GM12878 (cell line): ENCODE measurements around the gene LYRM4. TPM values are rescaled to one million over a fixed set of nuclear protein-coding genes. Genes with fewer than 3 reads are reported as not detected.

Experiments
- ATAC-seq: fragments of 200-7000 bp; cut with Tn5 transposase; 3 replicates; pipeline ENCODE4 v1.9.1; 2020; ENCODE audit warnings: mild to moderate bottlenecking, moderate library complexity
- BruUV-seq: library from RNA; stranded (reverse); fragments of 400-500 nt; replicated peaks from 2 replicates; lab custom pipeline; 2021; lab: Mats Ljungman, UMichigan
- CTCF ChIA-PET: fragments of 300-600 bp; sonication (Branson Sonifier 250); formaldehyde crosslinking; extraction: SDS; loops from one replicate; lab custom pipeline; 2021; ENCODE audit warnings: inconsistent platforms; lab: Yijun Ruan, JAX
- POLR2A ChIA-PET: fragments of 350-600 bp; formaldehyde crosslinking; extraction: SDS; loops from one replicate; lab custom pipeline; 2021; ENCODE audit warnings: inconsistent platforms; lab: Charles Lee
- RAD21 ChIA-PET: fragments of 300-600 bp; sonication (Branson Sonifier 250); formaldehyde crosslinking; loops from one replicate; lab custom pipeline; 2023; ENCODE audit warnings: antibody characterized with exemption; ENCODE audit not compliant: unreplicated experiment; lab: Charles Lee
- SMC1A ChIA-PET: fragments of 300-600 bp; sonication (Branson Sonifier 250); formaldehyde crosslinking; loops from one replicate; lab custom pipeline; 2023; ENCODE audit not compliant: unreplicated experiment, uncharacterized antibody; lab: Charles Lee
- DNase-seq: peaks from one replicate; pipeline ENCODE4 v3.0.0-alpha.2; 2011; ENCODE audit warnings: low read depth, low spot score
- FAIRE-seq: peaks from 3 replicates; lab custom pipeline; 2011; peaks lifted over from hg19 to GRCh38; lab: Jason Lieb, UNC
- H2AFZ ChIP-seq: 2 replicates; pipeline ENCODE4 v1.6.0; 2011; ENCODE audit warnings: low read depth, low read length, control low read depth; ENCODE audit not compliant: control insufficient read depth
- H3K27ac ChIP-seq: 2 replicates; pipeline ENCODE4 v1.5.1; 2011; ENCODE audit warnings: control low read depth; ENCODE audit not compliant: control insufficient read depth, insufficient read depth
- H3K27me3 ChIP-seq, 2 experiments: replicated peaks in 1 of 2; 2 replicates each; pipeline versions ENCODE4 v1.6.0 to v1.6.1; 2011; ENCODE audit warnings: low read length in 1 of 2; ENCODE audit not compliant: control insufficient read depth in 2 of 2, insufficient read depth in 2 of 2
- H3K36me3 ChIP-seq, 2 experiments: 2 replicates each; pipeline ENCODE4 v1.5.1; 2011; ENCODE audit warnings: low read length in 1 of 2; ENCODE audit not compliant: control insufficient read depth in 2 of 2, insufficient read depth in 2 of 2
- H3K4me1 ChIP-seq: 2 replicates; pipeline ENCODE4 v1.6.1; 2011; ENCODE audit warnings: mild to moderate bottlenecking, low read length, moderate library complexity, mixed read lengths; ENCODE audit not compliant: control insufficient read depth, insufficient read depth
- H3K4me2 ChIP-seq: 2 replicates; pipeline ENCODE4 v1.6.0; 2011; ENCODE audit warnings: control low read depth; ENCODE audit not compliant: control insufficient read depth, insufficient read depth
- H3K4me3 ChIP-seq: fragments of 200-600 bp; sonication (generic); 2 replicates; pipeline ENCODE4 v1.5.1; 2016
- H3K79me2 ChIP-seq: 2 replicates; pipeline ENCODE4 v1.6.0; 2011; ENCODE audit warnings: low read length; ENCODE audit not compliant: control insufficient read depth, insufficient read depth
- H3K9ac ChIP-seq: 2 replicates; pipeline ENCODE4 v1.8.0; 2011; ENCODE audit warnings: low read length, control low read depth, mixed read lengths; ENCODE audit not compliant: control insufficient read depth, insufficient read depth
- H3K9me3 ChIP-seq: replicated peaks from 3 replicates; pipeline ENCODE4 v1.5.1; 2011; ENCODE audit warnings: mild to moderate bottlenecking, low read length; ENCODE audit not compliant: control insufficient read depth, insufficient read depth
- H4K20me1 ChIP-seq: 2 replicates; pipeline ENCODE4 v1.6.0; 2011; ENCODE audit not compliant: control insufficient read depth, insufficient read depth
- EED ChIP-seq: sonication (generic); IDR thresholded peaks from 2 replicates; pipeline ENCODE4 v1.6.1; 2016; ENCODE audit warnings: antibody characterized with exemption, low read depth
- EZH2 ChIP-seq: IDR thresholded peaks from 2 replicates; pipeline ENCODE4 v1.6.1; 2012; ENCODE audit warnings: low read depth, mild to moderate bottlenecking, control low read depth, inconsistent platforms, low read length, borderline replicate concordance; ENCODE audit not compliant: control insufficient read depth
- GABPA ChIP-seq: IDR thresholded peaks from 2 replicates; pipeline ENCODE4 v1.6.1; 2014; ENCODE audit warnings: antibody characterized with exemption, low read depth, mild to moderate bottlenecking, inconsistent platforms
- HCFC1 ChIP-seq: fragments of 150-350 bp; IDR thresholded peaks from 2 replicates; pipeline ENCODE4 v1.6.1; 2014; ENCODE audit warnings: low read length
- HDGF ChIP-seq: fragments of 450-650 bp; IDR thresholded peaks from 2 replicates; pipeline ENCODE4 v1.6.1; 2016; ENCODE audit warnings: antibody characterized with exemption
- JUNB ChIP-seq: IDR thresholded peaks from 2 replicates; pipeline ENCODE4 v1.6.1; 2016; ENCODE audit warnings: antibody characterized with exemption, mild to moderate bottlenecking
- MTA3 ChIP-seq: IDR thresholded peaks from 2 replicates; pipeline ENCODE4 v1.6.1; 2012; ENCODE audit warnings: low read length, inconsistent platforms, borderline replicate concordance
- NFYB ChIP-seq: IDR thresholded peaks from 2 replicates; pipeline ENCODE4 v1.6.1; 2011; ENCODE audit warnings: low read depth, mild to moderate bottlenecking, low read length, improper control_type of control experiment, moderate library complexity; ENCODE audit not compliant: insufficient read depth
- NR2C1 ChIP-seq: fragments of 450-650 bp; IDR thresholded peaks from 2 replicates; pipeline ENCODE4 v1.6.1; 2017; ENCODE audit warnings: antibody characterized with exemption, mild to moderate bottlenecking, moderate library complexity
- POLR2A ChIP-seq: IDR thresholded peaks from 2 replicates; pipeline ENCODE4 v1.6.1; 2011; ENCODE audit warnings: low read depth, mild to moderate bottlenecking, low read length
- ZBED1 ChIP-seq: IDR thresholded peaks from 2 replicates; pipeline ENCODE4 v1.6.1; 2016; ENCODE audit warnings: borderline replicate concordance
- ZNF274 ChIP-seq: IDR thresholded peaks from one replicate; pipeline ENCODE4 v1.8.0; 2011; ENCODE audit not compliant: insufficient read length, insufficient read depth
- WGBS: methylation state at CpG from one replicate; pipeline ENCODE4 v1.1.6; 2016; ENCODE audit warnings: low lambda C conversion rate; ENCODE audit not compliant: insufficient replicate concordance, insufficient coverage; ENCODE audit errors: missing lambda C conversion rate; 5-methylcytosine and 5-hydroxymethylcytosine counted together
- in situ Hi-C: fragments of 300-500 bp; cut with MboI; formaldehyde crosslinking; loops from 9 replicates; pipeline ENCODE4 v1.14.3; 2018; ENCODE audit warnings: mixed read lengths
- intact Hi-C: fragments of 100-400 bp; cut with micrococcal nuclease; formaldehyde crosslinking; loops from one replicate; pipeline ENCODE4 v1.14.2; 2022; ENCODE audit not compliant: unreplicated experiment
- polyA plus RNA-seq, 11 experiments: library from polyadenylated mRNA; depleted of rRNA in 4 of 11; unstranded in 6 of 11; stranded (reverse) in 5 of 11; fragments of >200 nt; fragmentation: Nextera tagmentation in 4 of 11; fragmentation: Illumina TruSeq in 1 of 11; extraction: Ambion mirVana in 4 of 11; extraction: Trizol in 1 of 11; gene quantifications; 1 replicate in 1 of 11; 2 replicates in 10 of 11; pipeline versions ENCODE4 v1.2.1 to v1.2.3, GENCODE V29; 2011 to 2016; ENCODE audit warnings: inconsistent platforms in 2 of 11, missing spikeins in 2 of 11, low read depth in 1 of 11
- total RNA-seq, 4 experiments: library from RNA; depleted of rRNA in 3 of 4; stranded (reverse); fragments of >200 nt in 3 of 4; fragmentation: Illumina TruSeq in 1 of 4; extraction: Trizol in 1 of 4; gene quantifications; 2 replicates each; pipeline versions ENCODE4 v1.2.1 to v1.2.3, GENCODE V29; 2013 to 2021
- TF ChIP-seq, protein P1 (sequence below), 3 experiments: IDR thresholded peaks in 2 of 3; conservative IDR thresholded peaks in 1 of 3; 2 replicates each; pipeline ENCODE4 v1.5.1; 2011; ENCODE audit warnings: low read depth in 3 of 3, low read length in 3 of 3, mild to moderate bottlenecking in 3 of 3, control low read depth in 2 of 3, moderate library complexity in 2 of 3, inconsistent platforms in 1 of 3, mixed read lengths in 1 of 3; ENCODE audit not compliant: control insufficient read depth in 2 of 3, insufficient read depth in 1 of 3; ENCODE audit errors: extremely low read depth in 1 of 3
- TF ChIP-seq, protein P2 (sequence below): fragments of 450-650 bp; IDR thresholded peaks from 2 replicates; pipeline ENCODE4 v1.6.1; 2017; ENCODE audit warnings: low read depth, mild to moderate bottlenecking, moderate library complexity
- TF ChIP-seq, protein P3 (sequence below): IDR thresholded peaks from 2 replicates; pipeline ENCODE4 v1.6.1; 2011; ENCODE audit warnings: borderline replicate concordance, low read depth, mild to moderate bottlenecking, moderate library complexity, low read length; ENCODE audit not compliant: insufficient read depth, poor library complexity, severe bottlenecking

The LYRM4 gene
- total and polyA plus RNA-seq, 10 of the 15 experiments (the other 5 are each of a cell fraction or from before 2014, with no cell fraction given), result 32.7 to 66.8 (median 44.0) TPM

DNA sequence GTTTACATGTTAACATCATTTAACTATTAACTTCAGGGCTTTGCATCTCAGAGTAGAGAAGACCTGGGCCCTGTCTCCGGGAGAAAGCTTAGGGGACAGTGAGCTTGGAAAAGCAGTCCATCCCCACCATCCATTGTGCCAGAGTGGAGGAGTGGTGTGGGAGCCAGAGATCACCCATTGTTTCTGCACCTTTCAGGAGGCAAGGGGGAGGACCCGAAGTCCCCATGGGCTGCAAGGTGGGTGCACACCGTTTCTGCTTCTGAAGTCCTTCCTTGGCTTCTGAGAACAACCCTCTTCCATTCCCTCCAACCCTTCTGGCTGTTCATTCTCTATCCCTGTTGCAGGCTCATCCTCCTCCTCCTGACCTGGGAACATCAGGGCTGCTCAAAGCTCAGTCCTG lies 179.6 kb downstream of the LYRM4 start (continued):
- no peak for TF ChIP-seq ZBED1
- TF ChIP-seq MTA3, result no peak
- TF ChIP-seq, all 136 proteins: peak for 0

DNA sequence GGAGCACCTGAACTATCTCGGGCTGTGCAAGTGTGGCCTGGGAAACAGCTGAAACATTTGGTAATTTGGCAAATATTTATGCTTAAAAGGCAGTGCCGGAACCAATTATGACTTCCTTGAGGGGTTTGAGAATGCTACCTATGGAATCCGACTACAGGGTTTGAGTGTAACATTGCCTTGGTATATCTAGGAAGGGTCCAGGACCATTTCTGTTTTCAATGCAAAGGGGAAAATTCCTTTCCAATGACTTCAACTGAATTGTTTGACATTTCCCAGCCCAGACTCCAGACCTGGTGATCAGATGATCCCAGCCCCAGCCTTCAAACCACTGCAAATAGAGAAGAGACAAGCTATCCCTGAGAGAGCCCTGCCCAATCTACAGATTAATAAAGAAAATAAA lies 180.2 kb downstream of the LYRM4 start:
- no peak overlapping the region for H3K9ac ChIP-seq
- TF ChIP-seq NFYB (no peak), JUNB (no peak), EZH2 (no peak), HCFC1 (no peak), ZNF274 (no peak), GABPA (no peak), HDGF (no peak), NR2C1 (no peak), EED (no peak), POLR2A (no peak)
- TF ChIP-seq, protein P1, sequence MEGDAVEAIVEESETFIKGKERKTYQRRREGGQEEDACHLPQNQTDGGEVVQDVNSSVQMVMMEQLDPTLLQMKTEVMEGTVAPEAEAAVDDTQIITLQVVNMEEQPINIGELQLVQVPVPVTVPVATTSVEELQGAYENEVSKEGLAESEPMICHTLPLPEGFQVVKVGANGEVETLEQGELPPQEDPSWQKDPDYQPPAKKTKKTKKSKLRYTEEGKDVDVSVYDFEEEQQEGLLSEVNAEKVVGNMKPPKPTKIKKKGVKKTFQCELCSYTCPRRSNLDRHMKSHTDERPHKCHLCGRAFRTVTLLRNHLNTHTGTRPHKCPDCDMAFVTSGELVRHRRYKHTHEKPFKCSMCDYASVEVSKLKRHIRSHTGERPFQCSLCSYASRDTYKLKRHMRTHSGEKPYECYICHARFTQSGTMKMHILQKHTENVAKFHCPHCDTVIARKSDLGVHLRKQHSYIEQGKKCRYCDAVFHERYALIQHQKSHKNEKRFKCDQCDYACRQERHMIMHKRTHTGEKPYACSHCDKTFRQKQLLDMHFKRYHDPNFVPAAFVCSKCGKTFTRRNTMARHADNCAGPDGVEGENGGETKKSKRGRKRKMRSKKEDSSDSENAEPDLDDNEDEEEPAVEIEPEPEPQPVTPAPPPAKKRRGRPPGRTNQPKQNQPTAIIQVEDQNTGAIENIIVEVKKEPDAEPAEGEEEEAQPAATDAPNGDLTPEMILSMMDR (IDR thresholded peaks at IDR 0.05 in 2 of 3, conservative IDR thresholded peaks at IDR 0.05 in 1 of 3; ENCODE audit: control insufficient read depth in 2 of 3, extremely low read depth in 1 of 3, insufficient read depth in 1 of 3, low read depth in 3 of 3, low read length in 3 of 3), result no peak
- TF ChIP-seq, protein P2, sequence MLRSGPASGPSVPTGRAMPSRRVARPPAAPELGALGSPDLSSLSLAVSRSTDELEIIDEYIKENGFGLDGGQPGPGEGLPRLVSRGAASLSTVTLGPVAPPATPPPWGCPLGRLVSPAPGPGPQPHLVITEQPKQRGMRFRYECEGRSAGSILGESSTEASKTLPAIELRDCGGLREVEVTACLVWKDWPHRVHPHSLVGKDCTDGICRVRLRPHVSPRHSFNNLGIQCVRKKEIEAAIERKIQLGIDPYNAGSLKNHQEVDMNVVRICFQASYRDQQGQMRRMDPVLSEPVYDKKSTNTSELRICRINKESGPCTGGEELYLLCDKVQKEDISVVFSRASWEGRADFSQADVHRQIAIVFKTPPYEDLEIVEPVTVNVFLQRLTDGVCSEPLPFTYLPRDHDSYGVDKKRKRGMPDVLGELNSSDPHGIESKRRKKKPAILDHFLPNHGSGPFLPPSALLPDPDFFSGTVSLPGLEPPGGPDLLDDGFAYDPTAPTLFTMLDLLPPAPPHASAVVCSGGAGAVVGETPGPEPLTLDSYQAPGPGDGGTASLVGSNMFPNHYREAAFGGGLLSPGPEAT, result no peak
- TF ChIP-seq, protein P3, sequence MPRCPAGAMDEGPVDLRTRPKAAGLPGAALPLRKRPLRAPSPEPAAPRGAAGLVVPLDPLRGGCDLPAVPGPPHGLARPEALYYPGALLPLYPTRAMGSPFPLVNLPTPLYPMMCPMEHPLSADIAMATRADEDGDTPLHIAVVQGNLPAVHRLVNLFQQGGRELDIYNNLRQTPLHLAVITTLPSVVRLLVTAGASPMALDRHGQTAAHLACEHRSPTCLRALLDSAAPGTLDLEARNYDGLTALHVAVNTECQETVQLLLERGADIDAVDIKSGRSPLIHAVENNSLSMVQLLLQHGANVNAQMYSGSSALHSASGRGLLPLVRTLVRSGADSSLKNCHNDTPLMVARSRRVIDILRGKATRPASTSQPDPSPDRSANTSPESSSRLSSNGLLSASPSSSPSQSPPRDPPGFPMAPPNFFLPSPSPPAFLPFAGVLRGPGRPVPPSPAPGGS, result no peak
- RAD21 ChIA-PET, result no interaction called here
- POLR2A ChIA-PET, result no interaction called here
- SMC1A ChIA-PET, result interaction anchor here (1.0 kb wide), 1 partner anchor 154 kb away, joined by 3 read pairs; no protein-coding TSS in a partner anchor
- DNase-seq (no peak), FAIRE-seq (no peak), ATAC-seq (no peak)
- H2AFZ ChIP-seq, result no peak overlapping the region
- 12% methylated on average over 3 of the region's 3 CpGs for WGBS
- H4K20me1 ChIP-seq, result no peaks in the 10 kb centered on the region
- no TSS peak for BruUV-seq
- peaks cover 0 to 5% of the 10 kb centered on the region in 2 experiments; a peak in 3 of 4 replicates for H3K27me3 ChIP-seq
- H3K4me3 ChIP-seq, result no peak overlapping the region
- no peaks in the 10 kb centered on the region for H3K79me2 ChIP-seq
- intact Hi-C loops, result no loop called here
- H3K9me3 ChIP-seq, result no peaks in the 10 kb centered on the region
- in situ Hi-C loops, result no loop called here
- no peaks in the 10 kb centered on the region; the same call in 1 of the 2 replicates for H3K4me1 ChIP-seq
- CTCF ChIA-PET, result interaction anchor here (0.7 kb wide), 1 partner anchor 14 kb away, joined by 3 read pairs; no protein-coding TSS in a partner anchor
- H3K4me2 ChIP-seq, result no peak overlapping the region
- H3K36me3 ChIP-seq, result no peaks in the 10 kb centered on the region
- H3K27ac ChIP-seq, result no peak overlapping the region
